HG03575 (cell line): Measurements from ENCODE around the gene OSBPL6.
A peak's percentile ranks its signal among the peaks of the same experiment; 100 is the strongest.
"Not testable (repeated sequence)": the region's sequence is repeated elsewhere in the genome, so short reads cannot be mapped to it uniquely, and the experiment has no call there.

ENCODE experiments used
- ATAC-seq: cut with Tn5 transposase; IDR thresholded peaks from one replicate; pipeline ENCODE4 v1.9.1; 2021; ENCODE audit not compliant: unreplicated experiment, insufficient number of reproducible peaks, low FRiP score; ENCODE audit errors: extremely low read depth

Gene OSBPL6

DNA sequence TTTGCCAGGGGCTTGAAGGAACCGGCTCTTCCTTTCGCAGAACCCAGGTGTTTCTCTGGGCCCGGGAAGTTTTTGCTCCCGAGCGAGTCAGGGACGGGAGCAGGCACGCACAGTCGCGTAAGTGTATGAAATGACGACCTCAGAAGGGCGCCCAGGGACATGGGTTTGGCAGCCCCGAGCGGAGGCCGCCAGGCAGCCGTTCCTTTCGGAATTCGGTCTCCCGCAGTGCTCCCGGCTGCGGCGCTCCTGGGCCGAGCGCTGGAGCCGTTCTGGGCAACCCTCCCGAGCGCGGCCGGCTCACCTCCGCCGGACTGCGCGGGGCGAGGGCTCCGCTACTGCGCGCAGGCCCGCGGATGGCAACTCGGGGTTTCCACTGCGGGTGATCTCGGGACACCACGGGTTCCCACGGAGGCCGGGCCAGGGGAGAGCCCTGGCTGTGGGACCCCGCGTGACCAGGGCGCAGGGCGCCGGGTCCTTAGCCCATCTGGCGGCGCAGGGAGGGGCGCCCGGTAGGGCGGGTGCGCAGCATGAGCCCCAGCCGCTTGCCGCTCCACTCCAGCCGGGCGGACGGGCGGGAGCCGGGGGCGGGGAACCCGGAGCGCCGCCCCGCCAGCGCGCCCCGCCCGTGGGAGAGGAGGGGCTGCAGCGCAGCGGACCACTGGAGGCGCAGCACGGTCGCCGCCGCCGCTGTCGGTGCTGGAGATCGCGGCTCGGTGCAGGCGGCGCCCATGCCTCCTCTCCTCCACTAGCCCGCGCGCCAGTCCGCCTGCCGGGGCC, at the start of gene OSBPL6:
Gene OSBPL6 (plus strand): TSS at position 690 of the 777 bp plus-strand sequence. CDS start 111,673 bp downstream, outside the sequence.
- peak; percentile 35 for ATAC-seq

DNA sequence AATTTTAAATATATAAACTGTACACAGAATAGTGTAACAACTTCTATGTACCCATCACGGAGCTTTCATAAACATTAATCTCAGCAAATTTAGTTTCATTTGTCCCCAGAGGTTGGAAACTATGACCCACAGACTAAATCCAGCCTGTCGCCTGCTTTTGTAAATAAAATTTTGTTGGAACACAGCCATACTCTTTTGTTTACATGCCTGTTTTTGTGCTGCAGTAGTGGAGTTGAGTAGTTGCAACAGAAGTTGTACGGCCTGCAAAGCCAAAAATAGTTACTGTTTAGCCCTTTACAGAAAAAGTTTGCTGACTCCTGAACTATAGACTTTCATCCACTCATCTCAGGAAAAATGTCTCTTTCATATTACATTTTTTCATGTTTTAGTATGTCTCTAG, 42.3 kb upstream of the OSBPL6 start:
- no peak for ATAC-seq

DNA sequence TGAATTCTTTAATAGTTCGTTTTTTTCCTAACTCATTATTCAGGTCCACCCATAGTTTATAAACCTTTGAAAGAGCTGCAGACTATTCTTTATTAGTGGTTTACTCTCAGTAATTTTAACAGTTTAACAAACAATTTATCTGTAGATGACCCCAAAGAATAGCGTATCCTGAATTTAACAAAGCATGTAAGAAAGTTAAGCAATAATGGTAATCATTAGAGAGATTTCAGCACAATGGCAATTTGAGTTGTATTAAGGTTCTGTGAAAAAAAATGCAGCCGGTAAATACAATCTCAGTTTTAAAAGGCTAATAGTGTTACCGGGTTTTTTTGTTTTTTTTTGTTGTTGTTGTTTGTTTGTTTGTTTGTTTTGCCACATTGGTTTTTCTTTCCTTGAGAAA, 41.8 kb upstream of the OSBPL6 start:
- no peak for ATAC-seq

DNA sequence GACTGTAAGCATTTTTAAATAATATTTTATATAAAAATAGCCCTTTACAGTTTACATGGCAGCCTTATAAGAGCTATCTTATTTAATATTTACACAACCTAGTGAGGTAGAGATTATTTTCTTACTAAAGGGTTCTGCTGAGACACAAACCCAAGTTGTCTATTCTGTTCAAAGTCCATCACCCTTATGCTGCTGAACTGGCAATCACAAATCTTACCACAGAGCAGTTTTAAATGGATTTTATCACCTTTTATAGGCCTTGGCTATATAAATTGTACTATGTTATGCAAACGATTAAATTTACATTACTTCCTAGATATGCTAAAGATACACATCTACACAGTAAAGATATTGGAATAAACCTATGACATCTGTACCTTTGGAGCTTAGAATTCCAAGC, 41.3 kb upstream of the OSBPL6 start:
- ATAC-seq, result no peak

DNA sequence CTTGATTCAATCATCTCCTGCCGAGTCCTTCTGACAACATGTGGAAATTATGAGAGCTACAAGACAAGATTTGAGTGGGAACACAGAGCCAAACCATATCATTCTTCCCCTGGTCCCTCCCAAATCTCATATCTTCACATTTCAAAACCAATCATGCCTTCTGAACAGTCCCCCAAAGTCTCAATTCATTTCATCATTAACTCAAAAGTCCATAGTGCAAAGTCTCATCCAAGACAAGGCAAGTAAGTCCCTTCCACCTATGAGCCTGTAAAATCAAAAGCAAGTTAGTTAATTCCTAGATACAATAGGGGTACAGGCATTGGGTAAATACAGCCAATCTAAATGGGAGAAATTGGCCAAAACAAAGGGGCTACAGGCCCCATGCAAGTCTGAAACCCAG, 40.4 kb upstream of the OSBPL6 start:
- ATAC-seq, result not testable (repeated sequence)

DNA sequence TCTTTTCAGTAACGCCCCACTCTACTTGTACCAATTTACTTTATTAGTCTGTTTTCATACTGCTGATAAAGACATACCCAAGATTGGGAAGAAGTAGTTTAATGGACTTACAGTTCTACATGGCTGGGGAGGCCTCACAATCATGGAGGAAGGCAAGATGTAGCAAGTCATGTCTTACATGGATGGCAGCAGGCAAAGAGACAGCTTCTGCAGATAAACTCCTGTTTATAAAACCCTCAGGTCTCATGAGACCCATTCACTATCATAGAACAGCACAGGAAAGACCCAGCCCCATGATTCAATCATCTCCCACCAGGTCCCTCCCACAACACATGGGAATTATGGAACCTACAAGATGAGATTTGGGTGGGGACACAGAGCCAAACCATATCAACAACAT, 38.8 kb upstream of the OSBPL6 start:
- ATAC-seq, result no peak

DNA sequence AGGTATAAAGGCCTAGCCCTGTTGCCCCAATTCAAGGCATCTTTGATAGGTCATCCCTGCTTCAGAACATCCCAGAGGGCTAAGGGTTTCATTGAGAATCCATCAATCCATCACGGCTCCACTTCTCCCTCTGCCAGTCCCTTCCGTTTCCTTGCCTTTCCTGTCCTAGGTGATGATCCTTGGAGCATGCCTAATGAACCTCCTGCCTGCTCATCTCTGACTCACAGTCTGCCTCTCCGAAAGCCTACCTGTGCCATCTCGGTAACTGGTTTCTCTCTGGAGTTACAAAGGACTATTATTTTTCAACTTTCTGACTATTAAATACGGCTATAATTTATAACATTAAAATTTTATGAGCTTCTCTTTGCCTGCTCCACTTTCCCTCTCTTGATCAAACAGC, 36.7 kb upstream of the OSBPL6 start:
- no peak for ATAC-seq

DNA sequence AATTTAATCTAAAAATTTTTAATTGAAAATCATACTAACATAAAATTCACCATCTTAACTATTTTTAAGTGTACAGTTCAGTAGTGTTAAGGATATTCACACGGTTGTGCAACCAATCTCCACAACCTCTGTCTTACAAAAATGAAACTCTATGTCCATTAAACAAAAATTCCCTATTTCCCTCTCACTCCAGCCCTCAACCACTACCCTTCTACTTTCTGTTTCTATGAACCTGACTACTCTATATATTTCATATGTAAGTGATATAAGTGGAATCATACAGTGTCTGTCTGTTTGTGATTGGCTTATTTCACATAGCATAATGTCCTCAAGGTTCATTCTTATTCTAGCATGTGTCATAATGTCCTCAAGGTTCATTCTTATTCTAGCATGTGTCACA, 34.3 kb upstream of the OSBPL6 start:
- ATAC-seq, result no peak

DNA sequence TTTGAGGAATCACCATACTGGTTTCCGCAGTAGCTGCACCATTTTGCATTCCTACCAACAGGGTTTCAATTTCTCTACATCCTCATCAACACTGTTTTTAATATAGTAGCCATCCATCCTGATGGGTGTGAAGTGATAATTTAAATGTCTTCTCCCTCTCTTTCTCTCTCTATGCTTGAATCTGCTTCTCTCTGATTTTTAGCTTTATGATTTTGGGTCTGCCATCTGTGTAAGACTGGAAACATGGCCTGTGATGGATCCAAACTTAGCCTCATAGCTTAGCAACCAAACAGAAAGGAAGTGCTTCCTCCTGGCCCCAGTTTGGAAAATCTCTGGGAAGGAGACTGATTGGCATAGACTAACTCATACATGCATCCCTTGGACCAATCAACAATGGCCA, 33.7 kb upstream of the OSBPL6 start:
- no peak for ATAC-seq

DNA sequence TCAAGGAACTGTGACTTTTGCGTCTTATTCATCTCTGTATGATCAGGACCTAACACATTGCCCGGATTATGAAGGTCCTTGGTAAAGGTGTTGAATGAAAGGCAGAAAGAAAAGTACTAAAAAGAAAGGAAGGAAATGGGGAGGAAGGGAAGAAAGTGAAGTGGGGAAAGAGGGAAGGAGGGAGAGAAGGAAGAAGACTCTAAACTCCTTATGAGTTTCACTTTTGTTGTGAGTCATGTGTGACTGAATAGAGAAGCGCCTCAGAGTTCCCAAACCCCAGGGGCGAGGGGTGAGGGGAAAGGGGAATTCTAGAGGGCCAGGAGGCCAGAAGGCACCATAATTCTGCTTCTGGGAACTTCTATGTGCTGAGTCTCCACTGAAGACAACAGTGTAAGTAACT, 30.9 kb upstream of the OSBPL6 start:
- ATAC-seq, result no peak

DNA sequence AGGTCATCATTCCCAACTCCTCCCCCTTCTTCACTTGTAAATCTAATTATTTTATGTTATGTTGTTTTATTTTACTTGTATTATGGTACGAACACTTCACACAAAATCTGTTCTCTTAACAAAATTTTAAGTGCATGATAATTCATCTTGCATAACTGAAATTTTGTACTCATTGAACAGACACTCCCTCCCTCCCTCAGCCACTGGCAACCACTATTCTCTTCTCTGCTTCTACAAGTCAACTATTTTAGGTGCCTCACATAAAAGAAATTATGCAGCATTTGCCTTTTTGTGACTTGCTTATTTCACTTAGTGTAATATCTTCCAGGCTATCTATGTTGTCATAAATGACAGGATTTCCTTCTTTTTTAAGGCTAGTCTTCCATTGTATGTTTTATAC, 30.4 kb upstream of the OSBPL6 start:
- no peak for ATAC-seq

DNA sequence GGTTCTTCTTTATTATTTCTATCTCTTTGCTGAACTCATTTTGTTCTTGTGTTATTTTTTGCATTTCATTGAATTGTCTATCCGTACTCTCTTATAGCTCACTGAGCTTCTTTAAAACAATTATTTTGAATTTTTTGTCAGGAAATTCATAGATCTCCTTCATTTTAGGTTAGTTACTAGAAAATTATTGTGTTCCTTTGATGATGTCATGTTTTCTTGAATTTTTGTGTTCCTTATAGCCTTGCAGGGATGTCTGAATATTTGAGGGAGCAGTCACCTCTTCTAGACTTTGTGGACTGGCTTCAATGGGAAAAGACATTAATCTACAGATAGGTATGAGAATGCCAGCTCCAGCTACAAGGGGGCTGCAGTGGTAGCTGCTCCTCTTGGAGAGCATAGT, 20.7 kb upstream of the OSBPL6 start:
- ATAC-seq, result no peak

DNA sequence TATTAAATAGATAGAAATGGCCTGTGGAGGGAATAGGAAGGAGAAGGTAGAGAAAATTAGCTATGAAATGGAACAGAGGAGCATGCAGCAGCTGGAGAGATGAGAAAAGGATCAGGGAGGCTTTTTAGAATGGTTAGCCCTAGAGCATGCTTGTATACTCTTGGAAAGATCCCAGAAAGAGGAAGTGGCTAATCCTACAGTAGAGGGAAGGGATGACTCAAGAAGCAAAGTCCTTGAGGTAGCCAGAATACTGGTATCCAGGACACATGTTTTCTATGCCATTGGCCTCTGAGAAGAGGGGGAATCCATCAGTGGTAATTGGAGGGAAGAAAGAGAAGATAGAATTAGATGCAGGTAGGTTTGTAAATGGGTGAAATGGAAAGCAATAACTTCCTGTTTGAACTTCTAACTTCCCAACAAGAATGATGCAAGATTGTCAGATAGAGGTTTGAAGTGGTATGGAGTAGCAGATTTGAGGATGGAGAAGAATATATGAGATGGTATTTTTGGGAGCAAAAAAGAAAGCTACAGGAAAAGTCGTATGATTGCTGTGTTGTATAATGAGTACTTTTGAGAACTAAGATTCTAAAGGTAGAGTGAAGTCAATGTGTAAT, 17.1 kb upstream of the OSBPL6 start:
- ATAC-seq, result no peak

DNA sequence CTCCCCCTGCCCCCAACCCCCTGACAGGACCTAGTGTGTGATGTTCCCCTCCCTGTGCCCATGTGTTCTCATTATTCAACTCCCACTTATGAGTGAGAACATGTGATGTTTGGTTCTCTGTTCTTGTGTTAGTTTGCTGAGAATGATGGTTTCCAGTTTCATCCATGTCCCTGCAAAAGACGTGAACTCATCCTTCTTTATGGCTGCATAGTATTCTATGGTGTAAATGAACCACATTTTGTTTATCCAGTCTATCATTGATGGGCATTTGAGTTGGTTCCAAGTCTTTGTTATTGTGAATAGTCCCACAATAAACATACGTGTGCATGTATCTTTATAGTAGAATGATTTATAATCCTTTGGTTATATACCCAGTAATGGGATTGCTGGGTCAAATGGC, 13.7 kb upstream of the OSBPL6 start:
- not testable (repeated sequence) for ATAC-seq

DNA sequence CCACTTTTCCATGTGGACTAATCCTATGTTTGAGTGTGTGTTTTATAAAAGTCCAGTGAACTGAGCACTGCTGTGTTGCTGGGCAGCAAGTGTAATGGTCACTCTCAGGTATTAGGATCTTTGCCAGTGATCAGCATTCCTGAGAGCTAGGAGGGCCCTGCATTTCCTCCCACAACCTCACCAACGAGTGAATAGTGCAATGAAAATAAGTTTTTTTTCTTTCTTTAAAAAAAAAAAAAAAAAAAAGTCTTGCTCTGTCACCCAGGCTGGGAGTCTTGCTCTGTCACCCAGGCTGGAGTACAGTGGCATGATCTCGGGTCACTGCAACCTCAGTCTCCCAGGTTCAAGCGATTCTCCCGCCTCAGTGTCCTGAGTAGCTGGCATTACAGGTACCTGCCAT, 6.5 kb upstream of the OSBPL6 start:
- ATAC-seq, result no peak

DNA sequence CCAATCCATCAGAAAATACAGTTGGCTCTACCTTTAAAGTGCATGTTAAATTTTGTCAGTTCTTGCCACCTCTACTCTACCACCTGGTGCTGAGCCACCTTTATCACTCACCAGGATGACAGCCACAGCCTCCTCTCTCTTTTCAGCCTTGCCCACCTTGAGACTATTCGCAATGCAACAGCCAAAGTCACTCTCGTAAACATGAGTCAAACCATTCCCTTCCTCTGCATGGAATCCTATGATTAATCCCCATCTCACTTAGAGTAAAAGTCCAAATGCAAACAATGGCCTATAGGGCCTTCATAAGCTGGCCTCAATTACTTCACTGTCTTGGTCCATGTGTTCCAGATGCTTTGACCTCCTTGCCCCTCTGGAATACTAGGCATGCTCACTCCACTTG, 5.8 kb upstream of the OSBPL6 start:
- ATAC-seq, result no peak

DNA sequence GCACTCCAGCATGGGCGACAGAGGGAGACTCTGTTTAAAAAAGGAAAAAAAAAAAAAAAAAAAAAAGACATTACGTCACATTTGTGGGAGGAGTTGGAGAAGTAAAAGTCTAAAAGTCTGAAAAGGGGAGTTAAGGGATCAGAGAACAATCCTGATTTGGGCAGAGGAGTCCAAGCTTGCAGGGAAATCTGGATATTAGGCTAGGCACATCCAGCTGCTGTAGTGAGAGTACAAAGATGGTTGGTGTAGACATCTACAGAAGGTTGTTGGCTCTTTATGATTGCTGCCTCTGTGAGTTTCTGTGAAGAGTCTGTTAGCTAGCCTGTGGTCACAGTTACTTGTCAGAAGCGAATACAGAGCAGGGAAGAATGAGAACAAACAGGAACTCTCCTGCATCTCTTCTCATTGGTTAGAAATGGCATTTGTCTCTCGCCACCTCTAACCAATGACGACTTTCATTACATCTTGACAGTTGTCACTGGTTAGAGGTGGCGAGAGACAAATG, 3.3 kb upstream of the OSBPL6 start:
- no peak for ATAC-seq

DNA sequence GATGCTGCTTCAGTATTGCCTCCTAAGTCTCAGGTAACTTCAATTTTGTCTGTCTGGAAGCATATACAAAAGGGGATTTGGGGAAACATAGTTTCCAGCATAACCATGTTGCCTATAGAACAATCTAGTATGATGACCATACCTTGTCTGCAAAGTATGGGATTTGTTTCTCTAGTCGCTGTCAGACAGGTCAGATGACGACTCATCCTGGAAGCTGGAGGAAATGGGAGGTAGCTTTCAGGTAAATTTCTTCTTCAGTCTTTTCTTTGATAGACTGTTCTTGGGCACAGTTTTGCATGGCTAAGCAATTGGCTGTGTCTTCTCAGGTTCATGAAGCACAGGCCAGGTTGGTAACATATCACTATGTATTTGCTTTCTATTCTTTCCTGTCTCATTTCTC, 2.8 kb upstream of the OSBPL6 start:
- ATAC-seq, result no peak

DNA sequence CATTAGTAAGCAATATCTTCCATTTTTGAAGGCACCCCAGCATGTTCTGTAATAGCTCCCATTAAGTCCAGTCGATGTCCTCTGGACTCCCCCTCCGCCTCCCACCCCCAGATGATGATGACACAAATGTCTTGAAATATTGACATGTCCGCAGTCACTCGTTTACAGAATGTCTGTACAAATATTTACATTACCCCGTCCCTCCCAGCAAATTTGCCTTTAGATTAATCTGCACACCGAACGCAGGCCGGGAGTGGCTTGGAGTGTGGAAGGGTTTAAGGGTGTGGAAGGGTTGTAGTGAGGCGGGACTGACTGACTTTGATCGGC, 853 bp upstream of the OSBPL6 start:
- ATAC-seq, result no peak

DNA sequence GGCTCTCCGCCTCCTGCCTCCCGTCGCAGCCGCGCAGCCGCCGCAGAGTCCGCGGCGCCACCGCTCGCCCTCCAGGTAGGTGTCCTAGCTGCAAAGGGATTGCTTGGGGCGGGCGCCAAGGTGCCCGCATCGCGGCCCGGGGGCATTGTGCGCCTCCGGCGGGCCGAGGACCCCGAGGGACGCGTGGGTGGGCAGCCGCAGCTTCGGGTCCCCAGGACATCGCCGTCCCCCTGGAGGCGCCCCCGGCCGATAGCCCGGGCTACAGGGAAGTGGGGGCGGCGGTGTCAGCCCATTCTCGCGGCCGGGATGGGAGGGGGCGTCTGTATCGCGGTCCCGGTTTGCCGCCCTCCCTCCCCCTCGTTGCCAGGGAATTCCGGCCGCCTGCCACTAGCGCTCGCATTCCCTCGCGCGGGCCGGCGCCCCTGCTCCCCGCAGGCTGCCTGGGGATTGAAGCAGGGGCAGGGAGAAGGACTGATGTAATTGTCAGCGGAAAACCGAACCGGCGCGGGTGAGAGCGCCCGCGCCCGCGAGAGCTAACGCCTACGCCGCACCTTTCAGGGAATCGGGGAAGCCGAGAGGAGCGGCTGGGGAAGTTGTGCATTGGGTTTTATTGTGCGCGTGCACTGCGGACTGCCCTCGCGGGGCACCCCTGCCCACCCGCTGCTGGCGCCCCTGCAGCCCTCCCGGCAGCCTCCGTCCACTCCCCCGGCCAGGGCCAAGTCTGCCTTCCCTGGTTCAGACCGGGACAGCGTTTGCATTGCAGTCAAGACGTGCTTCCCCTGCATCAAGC, 483 bp downstream of the OSBPL6 start:
- no peak for ATAC-seq
